Neutrophil (primary cell): Measurements from ENCODE around the gene PPIE.

Experiments
- H3K27ac ChIP-seq: fragments of 200-600 bp; sonication (generic); 2 replicates; pipeline ENCODE4 v1.5.1; 2016; ENCODE audit warnings: mild to moderate bottlenecking, moderate library complexity
- H3K27me3 ChIP-seq: fragments of 200-600 bp; sonication (generic); 2 replicates; pipeline ENCODE4 v1.6.0; 2016; ENCODE audit warnings: mild to moderate bottlenecking
- H3K36me3 ChIP-seq: fragments of 200-600 bp; sonication (generic); 2 replicates; pipeline ENCODE4 v1.5.1; 2017
- H3K4me1 ChIP-seq, 2 experiments: fragments of 200-600 bp in 1 of 2; sonication (generic) in 1 of 2; 1 replicate in 1 of 2; 2 replicates in 1 of 2; pipeline versions ENCODE4 v1.5.1 to v1.6.1; 2013 to 2016; ENCODE audit warnings: low read depth in 1 of 2, low read length in 1 of 2, mild to moderate bottlenecking in 1 of 2, moderate library complexity in 1 of 2; ENCODE audit not compliant: control insufficient read depth in 1 of 2, insufficient read depth in 1 of 2
- H3K4me3 ChIP-seq, 2 experiments: fragments of 200-600 bp in 1 of 2; sonication (generic) in 1 of 2; 1 replicate in 1 of 2; 2 replicates in 1 of 2; pipeline ENCODE4 v1.5.1; 2013 to 2016; ENCODE audit warnings: low read depth in 1 of 2, low read length in 1 of 2, mild to moderate bottlenecking in 1 of 2, moderate library complexity in 1 of 2
- H3K9me3 ChIP-seq: fragments of 200-600 bp; sonication (generic); 2 replicates; pipeline ENCODE4 v1.5.1; 2016
- CTCF ChIP-seq: fragments of 200-600 bp; sonication (generic); IDR thresholded peaks from 2 replicates; pipeline ENCODE4 v1.5.1; 2016; ENCODE audit warnings: antibody characterized with exemption

Gene PPIE

GRCh38 chr1:39754026-39754570, 15.4 kb downstream of the PPIE start:
- Histone ChIP-seq H3K9me3 (no peaks in the 10 kb centered on the region), H3K36me3 (peaks cover 99% of the 10 kb centered on the region), H3K27ac (no peak overlapping the region), H3K27me3 (no peaks in the 10 kb centered on the region), H3K4me3 (no peak overlapping the region), H3K4me1 (no peaks in the 10 kb centered on the region)
- no peak for TF ChIP-seq CTCF

DNA sequence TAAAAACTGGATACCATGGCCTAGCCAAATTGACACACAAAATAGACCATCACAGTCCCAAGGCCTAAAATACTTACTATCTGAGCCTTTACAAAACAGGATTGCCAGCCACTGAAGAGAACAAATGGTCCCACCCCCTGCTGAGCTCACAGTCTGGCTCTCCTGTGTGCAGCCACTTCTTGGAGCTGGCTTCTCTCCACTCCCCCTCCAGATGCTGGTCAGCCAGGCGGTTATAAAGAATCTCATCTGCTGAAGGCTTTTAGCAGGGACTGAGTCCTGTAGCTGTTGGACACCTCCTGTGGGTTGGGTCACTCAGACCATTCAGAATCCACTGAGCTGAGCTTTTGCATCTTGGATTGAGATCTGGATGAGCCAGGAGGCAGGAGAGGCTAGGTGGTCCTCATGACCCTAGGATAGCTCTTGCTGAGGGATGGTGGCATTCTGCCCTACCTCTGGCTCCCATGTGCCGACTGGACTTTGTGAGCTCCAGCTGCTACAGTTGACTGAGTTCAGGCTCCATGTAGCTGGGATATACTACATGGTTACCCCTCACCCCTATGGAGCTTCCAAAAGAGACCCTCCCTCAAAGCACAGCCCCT, 16.3 kb downstream of the PPIE start:
- Histone ChIP-seq H3K27ac (no peak overlapping the region), H3K27me3 (no peaks in the 10 kb centered on the region), H3K4me3 (no peak overlapping the region), H3K36me3 (peaks cover 93% of the 10 kb centered on the region), H3K4me1 (no peaks in the 10 kb centered on the region), H3K9me3 (no peaks in the 10 kb centered on the region)
- TF ChIP-seq CTCF: no peak

GRCh38 chr1:39755965-39756659, 17.4 kb downstream of the PPIE start:
- H3K4me1 ChIP-seq: no peaks in the 10 kb centered on the region
- peaks cover 82% of the 10 kb centered on the region for H3K36me3 ChIP-seq
- H3K4me3 ChIP-seq: no peak overlapping the region
- no peaks in the 10 kb centered on the region for H3K9me3 ChIP-seq
- TF ChIP-seq CTCF: no peak
- no peak overlapping the region for H3K27ac ChIP-seq
- no peaks in the 10 kb centered on the region for H3K27me3 ChIP-seq

DNA sequence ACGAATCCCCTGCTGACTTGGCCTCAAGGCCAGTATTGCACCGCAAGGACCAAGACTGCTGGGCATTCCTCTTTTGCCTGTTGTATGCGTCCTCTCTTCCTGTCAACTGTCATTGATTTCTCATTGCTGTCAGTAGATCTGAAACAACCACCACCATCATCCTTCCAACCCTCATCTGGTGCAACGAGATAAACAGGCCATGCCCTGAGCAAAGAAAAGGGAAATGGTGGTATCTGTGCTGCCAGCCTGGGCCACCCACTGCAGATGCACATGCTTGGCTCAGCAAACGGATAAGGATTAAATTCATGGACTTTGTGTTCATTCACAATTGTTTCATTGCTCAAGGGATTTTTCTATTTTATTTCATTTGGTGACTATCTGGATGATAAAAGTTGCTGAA, 18.8 kb downstream of the PPIE start:
- H3K36me3 ChIP-seq: peaks cover 68% of the 10 kb centered on the region
- no peaks in the 10 kb centered on the region for H3K9me3 ChIP-seq
- no peak overlapping the region for H3K27ac ChIP-seq
- H3K4me1 ChIP-seq: no peaks in the 10 kb centered on the region
- TF ChIP-seq CTCF: no peak
- no peak overlapping the region for H3K4me3 ChIP-seq
- H3K27me3 ChIP-seq: no peaks in the 10 kb centered on the region

- Histone ChIP-seq H3K4me3 (no peak overlapping the region), H3K4me1 (no peaks in the 10 kb centered on the region)
- TF ChIP-seq CTCF: no peak
Measured at GRCh38 chr1:39758556-39759435, 20.1 kb downstream of the PPIE start.

More at GRCh38 chr1:39758556-39759435, 20.1 kb downstream of the PPIE start:
- H3K27ac ChIP-seq: no peak overlapping the region
- no peaks in the 10 kb centered on the region for H3K27me3 ChIP-seq
- peaks cover 55% of the 10 kb centered on the region for H3K36me3 ChIP-seq
- no peaks in the 10 kb centered on the region for H3K9me3 ChIP-seq
